Right lobe of liver (tissue), 4 donors: ENCODE results near the gene STXBP4.

ENCODE experiments used
- CTCF ChIP-seq, 4 donors: fragments of 200-600 bp in 3 of 4; fragments of 450-650 bp in 1 of 4; IDR thresholded peaks; one replicate each; pipeline versions ENCODE4 v1.5.1 to v1.8.0; 2016 to 2022; ENCODE audit warnings: antibody characterized with exemption in 4 of 4, mild to moderate bottlenecking in 2 of 4
- POLR2A ChIP-seq: fragments of 450-650 bp; IDR thresholded peaks from one replicate; pipeline ENCODE4 v1.6.1; 2017; ENCODE audit warnings: antibody characterized with exemption, mild to moderate bottlenecking
- donor health status: DM: no; HTN: no; CAD: no.
- donor health status: DM: no; HTN: no; CAD: no.
- donor health status: DM: no; HTN: yes; CAD: no.

GRCh38 chr17:54956791-54957190 is 11.8 kb upstream of the STXBP4 start:
- no peak for TF ChIP-seq CTCF (IDR thresholded peaks at IDR 0.05)
- no peak for TF ChIP-seq POLR2A
